ENCODE results near the gene IPPK.

Gene IPPK

GRCh38 chr9:92711146-92711545, 41.2 kb upstream of the IPPK start:
- H3K4me3 ChIP-seq (replicated peaks; ENCODE audit: low read depth, low read length): no peak overlapping the region
- TF ChIP-seq, protein P1, sequence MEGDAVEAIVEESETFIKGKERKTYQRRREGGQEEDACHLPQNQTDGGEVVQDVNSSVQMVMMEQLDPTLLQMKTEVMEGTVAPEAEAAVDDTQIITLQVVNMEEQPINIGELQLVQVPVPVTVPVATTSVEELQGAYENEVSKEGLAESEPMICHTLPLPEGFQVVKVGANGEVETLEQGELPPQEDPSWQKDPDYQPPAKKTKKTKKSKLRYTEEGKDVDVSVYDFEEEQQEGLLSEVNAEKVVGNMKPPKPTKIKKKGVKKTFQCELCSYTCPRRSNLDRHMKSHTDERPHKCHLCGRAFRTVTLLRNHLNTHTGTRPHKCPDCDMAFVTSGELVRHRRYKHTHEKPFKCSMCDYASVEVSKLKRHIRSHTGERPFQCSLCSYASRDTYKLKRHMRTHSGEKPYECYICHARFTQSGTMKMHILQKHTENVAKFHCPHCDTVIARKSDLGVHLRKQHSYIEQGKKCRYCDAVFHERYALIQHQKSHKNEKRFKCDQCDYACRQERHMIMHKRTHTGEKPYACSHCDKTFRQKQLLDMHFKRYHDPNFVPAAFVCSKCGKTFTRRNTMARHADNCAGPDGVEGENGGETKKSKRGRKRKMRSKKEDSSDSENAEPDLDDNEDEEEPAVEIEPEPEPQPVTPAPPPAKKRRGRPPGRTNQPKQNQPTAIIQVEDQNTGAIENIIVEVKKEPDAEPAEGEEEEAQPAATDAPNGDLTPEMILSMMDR (IDR thresholded peaks at IDR 0.05; ENCODE audit: low read depth, low read length, missing control alignments): no peak
- no peak for DNase-seq (ENCODE audit: extremely low read depth, low read depth)

DNA sequence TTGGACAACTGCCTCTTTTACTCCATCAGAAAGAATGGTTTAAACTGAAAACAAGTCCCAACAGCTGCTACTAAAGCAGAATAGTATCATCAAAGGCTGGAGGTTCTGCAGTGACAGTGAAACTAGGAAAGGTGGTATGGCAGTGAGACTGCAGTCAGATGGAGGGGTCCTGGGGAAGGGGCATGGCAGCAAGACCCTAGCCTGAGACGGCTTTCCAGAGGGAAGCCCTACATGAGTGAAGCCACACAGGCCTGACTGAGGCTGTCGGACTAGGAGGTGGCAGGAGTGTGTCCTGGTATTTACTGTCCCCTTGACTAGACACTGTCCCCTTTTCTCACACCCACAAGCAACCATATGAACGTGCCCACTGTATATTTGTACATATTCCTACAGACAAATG, 40.4 kb upstream of the IPPK start:
- H3K4me3 ChIP-seq (replicated peaks; ENCODE audit: low read depth, low read length): no peak overlapping the region
- DNase-seq (ENCODE audit: extremely low read depth, low read depth): no peak

GRCh38 chr9:92709954-92710353, 40.0 kb upstream of the IPPK start:
- no peak overlapping the region for H3K4me3 ChIP-seq (replicated peaks; ENCODE audit: low read depth, low read length)
- TF ChIP-seq, protein P1 (IDR thresholded peaks at IDR 0.05; ENCODE audit: low read depth, low read length, missing control alignments): no peak
- DNase-seq (ENCODE audit: extremely low read depth, low read depth): no peak

More for the DNA sequence above, 40.4 kb upstream of the IPPK start:
- TF ChIP-seq, protein P1 (IDR thresholded peaks at IDR 0.05; ENCODE audit: low read depth, low read length, missing control alignments): no peak

DNA sequence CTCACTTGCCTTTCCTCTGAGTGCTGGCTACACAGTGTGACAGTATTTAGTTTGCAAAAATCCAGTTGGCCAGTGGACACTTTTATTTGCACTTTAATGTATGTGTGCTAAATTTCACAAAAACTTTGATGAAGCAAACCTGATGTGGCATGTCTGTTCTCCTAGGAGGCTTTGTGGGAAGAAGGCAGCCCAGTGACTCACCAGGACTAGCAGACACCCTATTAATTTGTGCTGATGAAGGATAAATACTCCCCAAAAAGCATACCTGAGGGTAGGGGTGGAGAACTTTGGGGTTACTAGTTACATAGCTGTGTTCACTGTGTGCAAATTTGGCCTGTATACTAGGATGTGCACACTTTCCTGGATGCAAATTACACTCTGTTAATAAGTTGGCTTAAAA, 39.3 kb upstream of the IPPK start:
- no peak overlapping the region for H3K4me3 ChIP-seq (replicated peaks; ENCODE audit: low read depth, low read length)
- TF ChIP-seq, protein P1 (IDR thresholded peaks at IDR 0.05; ENCODE audit: low read depth, low read length, missing control alignments): no peak
- DNase-seq (ENCODE audit: extremely low read depth, low read depth): no peak

- TF ChIP-seq, protein P1 (IDR thresholded peaks at IDR 0.05; ENCODE audit: low read depth, low read length, missing control alignments): no peak
- DNase-seq (ENCODE audit: extremely low read depth, low read depth): no peak
- H3K4me3 ChIP-seq (replicated peaks; ENCODE audit: low read depth, low read length): no peak overlapping the region
Observed at GRCh38 chr9:92707530-92707929, 37.6 kb upstream of the IPPK start.

DNA sequence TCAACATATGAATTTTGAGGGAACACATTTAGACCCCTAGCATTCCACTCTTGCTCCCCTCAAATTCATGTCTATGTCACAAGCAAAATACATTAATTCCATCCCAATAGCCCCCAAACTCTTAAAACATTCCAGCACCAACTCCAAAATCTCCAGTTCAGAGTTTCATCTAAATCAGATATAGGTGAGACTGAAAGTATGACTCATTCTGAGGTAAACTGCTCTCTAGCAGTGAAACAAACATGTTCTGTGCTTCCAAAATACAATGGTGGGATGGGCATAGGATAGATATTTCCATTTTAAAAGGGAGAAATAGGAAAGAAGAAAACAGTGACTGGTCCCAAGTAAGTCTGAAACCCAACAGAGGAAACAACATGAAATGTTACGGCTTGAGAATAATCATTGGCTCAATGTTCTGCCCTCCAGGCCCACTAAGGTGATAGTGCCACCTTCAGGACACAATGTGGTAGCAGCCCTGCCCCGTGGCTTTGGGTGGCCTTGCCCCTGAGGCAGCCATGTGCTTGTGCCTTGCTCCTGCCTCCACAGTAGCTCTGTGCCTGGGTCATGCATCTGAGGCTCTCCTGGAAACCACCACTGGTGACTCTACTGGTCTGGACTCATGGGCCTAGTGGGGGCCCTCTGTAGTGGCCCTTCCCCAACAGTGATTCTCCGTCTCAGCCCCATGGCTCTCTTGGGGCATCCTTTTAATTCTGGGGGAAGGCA, 36.4 kb upstream of the IPPK start:
- no peak for DNase-seq (ENCODE audit: extremely low read depth, low read depth)

More for the DNA sequence above, 36.4 kb upstream of the IPPK start:
- no peak overlapping the region for H3K4me3 ChIP-seq (replicated peaks; ENCODE audit: low read depth, low read length)
- TF ChIP-seq, protein P1 (IDR thresholded peaks at IDR 0.05; ENCODE audit: low read depth, low read length, missing control alignments): peak; percentile 43

All from HFF-Myc (cell line).